ENCODE data around the gene TBKBP1.

Gene TBKBP1

DNA sequence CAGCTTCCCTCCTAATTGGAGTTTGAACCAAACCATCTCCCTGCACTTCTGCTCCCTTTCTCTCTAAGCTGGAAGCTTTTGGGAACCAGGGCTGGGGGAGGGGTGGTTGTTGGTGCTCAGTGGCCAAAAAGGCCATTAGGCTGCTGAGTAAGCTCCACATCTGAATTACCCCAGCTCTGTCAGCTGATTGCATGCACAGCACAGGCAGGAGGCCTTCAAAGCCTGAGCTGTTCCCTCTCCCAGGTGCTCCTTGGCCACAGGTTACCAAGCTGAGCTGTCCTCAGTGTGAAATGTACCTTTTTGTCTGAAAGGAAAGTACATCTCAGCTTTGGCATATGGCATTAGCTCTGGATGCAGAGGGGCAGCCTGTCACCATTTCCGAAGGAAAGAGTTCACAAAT is 6.2 kb upstream of the TBKBP1 start:
- Mint-ChIP-seq H3K9me3 (no peaks in the 10 kb centered on the region), H3K27me3 (no peaks in the 10 kb centered on the region), H3K36me3 (ENCODE audit: low read depth) (peaks cover 38% of the 10 kb centered on the region), H3K4me3 (no peak overlapping the region), H3K27ac (peak overlapping the region; percentile 43), H3K4me1 (ENCODE audit: low read depth) (peaks cover 25% of the 10 kb centered on the region)

DNA sequence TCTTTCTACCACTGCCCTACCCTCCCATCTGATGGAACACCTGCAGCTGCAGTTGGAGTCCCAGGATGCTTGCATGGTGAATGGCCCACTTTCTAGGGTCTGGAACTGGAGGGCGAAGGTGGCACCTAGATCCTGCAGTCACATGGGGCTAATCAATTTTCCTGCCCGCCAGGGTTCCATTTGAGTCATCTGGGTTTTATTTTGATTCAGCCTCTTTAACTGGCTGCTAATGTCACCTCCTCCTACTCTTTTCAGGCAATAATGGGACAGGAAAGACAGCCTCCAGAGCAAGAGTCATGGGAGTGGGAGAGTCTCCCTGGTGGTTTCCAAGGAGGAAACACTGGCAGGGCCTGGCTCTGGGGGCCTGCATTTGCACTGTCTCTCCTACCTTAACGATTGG is 3.8 kb upstream of the TBKBP1 start:
- H3K36me3 Mint-ChIP-seq (ENCODE audit: low read depth), result peaks cover 16% of the 10 kb centered on the region
- H3K9me3 Mint-ChIP-seq, result no peaks in the 10 kb centered on the region
- H3K27me3 Mint-ChIP-seq, result no peaks in the 10 kb centered on the region
- no peak overlapping the region for H3K4me3 Mint-ChIP-seq
- peaks cover 34% of the 10 kb centered on the region for H3K4me1 Mint-ChIP-seq (ENCODE audit: low read depth)
- H3K27ac Mint-ChIP-seq, result no peak overlapping the region

DNA sequence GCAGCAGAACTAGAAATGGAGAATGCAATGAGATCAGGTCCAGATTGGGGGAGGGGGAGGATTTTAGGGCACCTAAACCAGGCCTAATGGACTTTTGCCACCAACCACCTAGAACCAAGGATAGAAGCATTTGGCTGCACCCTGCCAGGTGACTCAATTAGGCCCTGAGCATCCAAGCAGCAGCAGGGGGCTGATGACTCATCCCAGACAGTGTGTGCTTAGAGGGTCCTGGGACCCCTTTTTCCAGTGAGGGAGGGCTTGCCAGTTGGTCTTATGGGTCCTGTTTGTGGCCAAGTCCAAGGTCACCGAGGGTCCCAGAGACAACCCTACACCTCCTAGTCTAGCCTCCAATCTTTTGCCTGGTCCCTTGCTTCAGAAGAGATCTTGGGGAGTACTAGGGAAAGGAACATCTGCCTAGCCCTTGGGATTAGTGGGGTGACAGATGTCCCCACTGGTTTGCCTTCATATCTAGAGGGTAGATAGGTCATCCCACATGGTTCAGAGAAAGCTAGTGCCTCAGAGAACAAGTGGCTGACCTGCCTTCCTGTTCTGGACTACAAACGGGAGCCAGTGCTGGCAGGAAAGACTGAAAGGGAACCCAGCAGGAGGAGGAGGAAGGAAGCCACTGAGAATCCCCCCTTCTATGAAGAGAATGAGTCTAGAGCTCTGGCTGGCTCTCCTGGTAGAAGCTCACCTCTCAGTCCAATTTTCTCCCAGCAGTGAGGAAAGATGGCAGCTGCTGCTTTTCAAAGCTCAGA is 1.6 kb upstream of the TBKBP1 start:
- Mint-ChIP-seq H3K27me3 (no peaks in the 10 kb centered on the region), H3K4me1 (ENCODE audit: low read depth) (peaks cover 54% of the 10 kb centered on the region), H3K9me3 (no peaks in the 10 kb centered on the region), H3K4me3 (peak overlapping the region; percentile 89), H3K27ac (no peak overlapping the region), H3K36me3 (ENCODE audit: low read depth) (peaks cover 2% of the 10 kb centered on the region)

DNA sequence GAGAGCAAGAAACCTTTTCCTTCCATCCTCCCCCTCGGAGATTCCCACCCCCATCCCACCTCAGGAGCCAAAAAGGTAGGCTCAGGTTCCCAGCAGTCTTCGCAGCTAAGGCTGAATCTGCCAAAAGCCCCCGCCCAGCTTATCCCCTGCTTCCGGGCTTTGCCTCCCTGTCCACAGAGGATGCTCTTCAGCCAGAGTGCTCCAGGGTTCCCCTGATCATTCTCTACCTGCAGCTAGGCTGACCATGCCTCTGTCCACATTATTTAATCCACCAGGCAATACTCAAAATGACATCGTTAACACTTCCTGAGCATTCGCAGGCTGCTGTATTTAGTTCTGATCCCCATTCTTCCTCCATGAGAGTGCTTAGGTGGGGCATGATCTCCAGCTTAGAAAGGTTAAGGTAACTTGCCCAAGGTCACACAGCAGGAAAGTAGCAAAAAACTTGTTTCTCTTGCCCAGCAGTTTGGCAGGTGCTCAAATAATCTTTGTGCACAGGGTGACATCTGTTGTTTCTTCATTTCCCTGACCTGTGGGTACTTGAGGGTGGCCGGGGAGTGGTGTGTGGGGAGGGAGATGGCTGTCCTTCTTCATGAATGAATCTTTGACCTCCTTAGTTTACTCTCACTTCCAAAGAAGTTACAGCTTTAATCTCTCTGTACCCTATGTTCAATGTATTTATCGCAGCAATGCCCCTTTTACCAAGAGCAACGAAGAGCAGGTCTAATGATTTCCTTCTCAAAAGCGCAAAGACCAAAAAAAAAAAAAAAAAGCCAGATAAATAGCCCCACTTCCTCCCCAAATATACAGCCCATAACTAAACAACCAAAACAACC is 848 bp upstream of the TBKBP1 start:
- Mint-ChIP-seq H3K36me3 (ENCODE audit: low read depth) (peaks cover 4% of the 10 kb centered on the region), H3K9me3 (no peaks in the 10 kb centered on the region), H3K4me3 (peak overlapping the region; percentile 89), H3K4me1 (ENCODE audit: low read depth) (peaks cover 61% of the 10 kb centered on the region), H3K27me3 (no peaks in the 10 kb centered on the region), H3K27ac (peak overlapping the region; percentile 93)

DNA sequence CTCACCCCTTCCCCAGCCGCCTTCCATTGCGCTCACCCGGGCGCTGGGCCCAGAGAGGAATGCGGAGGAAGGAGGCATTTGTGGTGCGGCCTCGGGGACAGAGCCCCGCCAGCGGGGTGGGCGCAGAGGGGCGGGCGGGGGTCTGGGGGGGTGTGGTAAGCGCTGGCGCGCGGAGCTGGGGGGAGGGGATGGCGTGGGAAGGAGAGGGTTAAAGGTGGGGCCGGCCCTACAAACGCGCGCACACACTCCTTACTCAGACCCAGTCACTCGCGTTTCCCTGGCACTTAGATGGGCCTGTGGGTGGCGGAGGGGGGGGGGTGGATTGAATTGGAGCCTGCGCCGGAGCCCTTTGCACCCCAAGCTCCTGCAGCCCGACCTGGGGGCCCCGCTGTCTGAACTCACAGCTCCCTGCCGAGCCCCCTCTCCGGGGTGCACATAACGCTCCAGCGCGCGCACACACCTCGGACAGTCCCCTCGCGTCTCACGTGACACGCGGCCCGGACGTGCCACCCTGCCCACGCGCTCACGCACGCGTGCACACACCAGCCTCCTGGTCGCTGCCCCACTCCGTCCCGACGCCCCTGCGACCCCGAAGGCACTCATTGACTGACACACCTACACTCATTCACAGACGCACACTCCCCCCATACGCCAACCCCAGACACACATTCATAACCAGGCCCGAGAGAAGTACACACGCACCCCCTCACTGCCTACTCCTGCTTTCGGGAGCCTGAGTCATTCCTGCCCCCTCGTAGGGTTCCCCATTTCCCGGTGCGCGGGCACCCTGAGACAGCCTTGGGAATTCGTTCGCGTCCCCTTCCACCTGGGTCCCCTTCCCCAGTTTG is 844 bp downstream of the TBKBP1 start:
- H3K9me3 Mint-ChIP-seq, result no peaks in the 10 kb centered on the region
- no peaks in the 10 kb centered on the region for H3K27me3 Mint-ChIP-seq
- H3K36me3 Mint-ChIP-seq (ENCODE audit: low read depth), result peaks cover 4% of the 10 kb centered on the region
- H3K4me1 Mint-ChIP-seq (ENCODE audit: low read depth), result peaks cover 76% of the 10 kb centered on the region
- peak overlapping the region; percentile 80 for H3K4me3 Mint-ChIP-seq
- H3K27ac Mint-ChIP-seq, result peak overlapping the region; percentile 86

DNA sequence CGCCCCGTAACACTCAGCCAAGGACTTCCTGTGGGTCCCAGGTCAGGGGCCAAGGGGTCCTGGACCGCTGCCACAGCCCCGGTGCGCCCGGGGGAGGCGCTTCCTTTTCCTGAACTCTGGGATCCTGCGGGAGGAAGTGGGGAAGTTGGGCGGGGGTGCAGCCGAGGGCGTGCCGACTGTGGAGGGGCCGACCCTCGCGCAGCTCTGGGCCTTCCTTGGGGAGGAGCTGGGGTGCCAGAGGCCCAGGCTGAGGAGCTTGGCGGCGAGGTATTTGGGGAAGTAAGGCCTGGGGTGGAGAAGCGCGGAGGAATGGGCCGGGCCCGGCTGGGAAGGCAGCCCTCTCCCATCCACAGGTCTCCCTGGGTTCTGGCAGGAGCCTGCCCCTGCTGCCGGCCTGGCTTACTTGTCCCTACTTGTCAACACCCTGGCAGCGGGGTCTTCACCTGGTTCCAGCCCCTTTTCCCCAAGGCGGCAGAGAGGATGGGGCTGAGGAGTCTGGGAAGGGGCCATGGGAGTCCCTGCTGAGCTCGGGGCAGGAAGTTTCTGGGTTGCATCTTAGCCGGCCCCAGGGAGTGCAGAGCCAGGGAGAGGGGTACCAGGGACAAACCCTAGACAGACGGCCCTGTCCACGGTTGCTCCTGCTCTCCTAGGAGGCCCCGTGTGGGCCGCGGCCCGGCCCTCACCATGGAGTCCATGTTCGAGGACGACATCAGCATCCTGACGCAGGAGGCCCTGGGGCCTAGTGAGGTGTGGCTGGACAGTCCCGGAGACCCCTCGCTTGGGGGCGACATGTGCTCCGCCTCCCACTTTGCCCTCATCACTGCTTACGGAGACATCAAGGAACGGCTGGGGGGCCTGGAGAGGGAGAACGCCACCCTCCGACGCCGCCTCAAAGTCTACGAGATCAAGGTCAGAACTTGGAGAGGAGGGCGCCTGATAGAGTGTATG is 1.7 kb downstream of the TBKBP1 start:
- Mint-ChIP-seq H3K4me3 (peak overlapping the region; percentile 80), H3K27ac (peak overlapping the region; percentile 86), H3K36me3 (ENCODE audit: low read depth) (peaks cover 4% of the 10 kb centered on the region), H3K4me1 (ENCODE audit: low read depth) (peaks cover 73% of the 10 kb centered on the region), H3K9me3 (no peaks in the 10 kb centered on the region), H3K27me3 (no peaks in the 10 kb centered on the region)

DNA sequence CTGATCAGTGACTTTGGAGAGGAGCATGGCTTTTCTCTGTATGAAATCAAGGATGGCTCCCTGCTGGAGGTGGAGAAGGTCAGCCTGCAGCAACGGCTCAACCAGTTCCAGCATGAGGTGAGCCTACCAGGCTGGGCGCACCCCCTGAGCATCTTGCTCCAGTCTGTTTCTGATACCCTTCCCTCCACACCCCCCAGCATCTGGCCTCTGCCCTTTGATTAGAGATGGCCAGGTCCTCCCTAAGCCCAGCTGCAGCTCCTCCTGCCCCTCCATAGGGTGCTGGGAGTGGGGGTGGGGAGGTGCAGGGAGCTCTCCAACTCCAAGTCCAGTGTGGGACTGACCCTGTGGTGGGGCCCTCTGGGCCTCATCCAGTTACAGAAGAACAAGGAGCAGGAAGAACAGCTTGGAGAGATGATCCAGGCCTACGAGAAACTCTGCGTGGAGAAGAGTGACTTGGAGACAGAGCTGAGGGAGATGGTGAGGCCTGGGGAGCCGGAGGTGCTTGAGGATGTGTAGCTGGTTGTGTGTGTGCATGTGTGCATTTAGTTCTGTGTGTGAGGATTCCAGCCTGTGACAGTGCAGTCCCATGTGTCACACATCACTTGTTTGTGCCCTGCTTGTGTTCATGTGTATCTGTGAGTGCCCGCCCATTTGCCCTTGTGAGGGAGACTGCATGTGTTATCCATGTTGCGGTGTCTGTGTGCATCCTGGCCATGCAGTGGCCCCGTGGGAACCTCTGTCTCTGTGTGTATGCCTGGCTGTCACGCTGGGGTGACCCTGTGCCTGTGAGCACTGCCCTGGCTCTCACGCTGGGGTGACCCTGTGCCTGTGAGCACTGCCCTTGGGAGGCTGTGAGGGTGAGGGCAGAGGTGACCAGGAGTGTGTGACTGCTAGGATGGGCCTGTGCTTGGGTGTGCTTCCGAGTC is 3.0 kb downstream of the TBKBP1 start:
- Mint-ChIP-seq H3K9me3 (no peaks in the 10 kb centered on the region), H3K4me1 (ENCODE audit: low read depth) (peaks cover 77% of the 10 kb centered on the region), H3K4me3 (peak overlapping the region; percentile 41)

DNA sequence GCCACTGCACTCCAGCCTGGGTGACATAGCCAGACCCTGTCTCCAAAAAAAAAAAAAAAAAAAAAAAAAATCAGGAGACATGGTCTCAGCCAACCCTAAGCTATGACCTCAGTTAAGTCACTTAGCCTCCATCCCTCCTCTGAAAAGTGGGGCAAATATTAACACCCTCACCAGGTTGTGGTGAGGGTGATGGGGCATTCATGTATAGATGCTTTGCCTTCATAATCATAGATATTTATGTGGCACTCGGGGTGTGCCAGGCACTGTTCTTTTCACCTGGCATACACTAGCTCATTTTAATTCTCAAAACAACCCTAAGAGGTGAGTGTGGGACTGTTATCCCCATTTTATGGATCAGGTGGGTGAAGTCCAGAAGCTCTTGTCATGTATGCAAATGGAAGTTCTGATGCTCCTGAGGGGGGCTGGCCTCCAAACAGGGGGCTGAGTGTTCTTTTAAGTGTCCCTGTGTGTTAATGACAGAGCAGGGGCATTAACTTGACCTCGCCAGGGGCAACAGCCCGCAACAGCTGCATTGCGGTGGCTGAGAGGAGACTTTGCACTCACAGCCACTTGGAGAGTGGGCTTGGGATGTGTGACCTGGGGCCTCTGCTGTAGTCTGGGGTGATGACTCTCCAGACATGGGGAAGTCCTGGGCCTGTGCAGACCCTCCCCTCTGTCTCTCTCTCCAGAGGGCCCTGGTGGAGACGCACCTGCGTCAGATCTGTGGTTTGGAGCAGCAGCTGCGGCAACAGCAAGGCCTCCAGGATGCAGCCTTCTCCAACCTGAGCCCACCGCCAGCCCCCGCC is 4.1 kb downstream of the TBKBP1 start:
- H3K9me3 Mint-ChIP-seq, result no peaks in the 10 kb centered on the region
- H3K27me3 Mint-ChIP-seq, result no peaks in the 10 kb centered on the region
- H3K27ac Mint-ChIP-seq, result no peak overlapping the region
- no peak overlapping the region for H3K4me3 Mint-ChIP-seq
- H3K4me1 Mint-ChIP-seq (ENCODE audit: low read depth), result peaks cover 76% of the 10 kb centered on the region
- peaks cover 4% of the 10 kb centered on the region for H3K36me3 Mint-ChIP-seq (ENCODE audit: low read depth)

More for the DNA sequence above, 3.0 kb downstream of the TBKBP1 start:
- H3K36me3 Mint-ChIP-seq (ENCODE audit: low read depth), result peaks cover 4% of the 10 kb centered on the region
- no peaks in the 10 kb centered on the region for H3K27me3 Mint-ChIP-seq
- peak overlapping the region; percentile 62 for H3K27ac Mint-ChIP-seq

DNA sequence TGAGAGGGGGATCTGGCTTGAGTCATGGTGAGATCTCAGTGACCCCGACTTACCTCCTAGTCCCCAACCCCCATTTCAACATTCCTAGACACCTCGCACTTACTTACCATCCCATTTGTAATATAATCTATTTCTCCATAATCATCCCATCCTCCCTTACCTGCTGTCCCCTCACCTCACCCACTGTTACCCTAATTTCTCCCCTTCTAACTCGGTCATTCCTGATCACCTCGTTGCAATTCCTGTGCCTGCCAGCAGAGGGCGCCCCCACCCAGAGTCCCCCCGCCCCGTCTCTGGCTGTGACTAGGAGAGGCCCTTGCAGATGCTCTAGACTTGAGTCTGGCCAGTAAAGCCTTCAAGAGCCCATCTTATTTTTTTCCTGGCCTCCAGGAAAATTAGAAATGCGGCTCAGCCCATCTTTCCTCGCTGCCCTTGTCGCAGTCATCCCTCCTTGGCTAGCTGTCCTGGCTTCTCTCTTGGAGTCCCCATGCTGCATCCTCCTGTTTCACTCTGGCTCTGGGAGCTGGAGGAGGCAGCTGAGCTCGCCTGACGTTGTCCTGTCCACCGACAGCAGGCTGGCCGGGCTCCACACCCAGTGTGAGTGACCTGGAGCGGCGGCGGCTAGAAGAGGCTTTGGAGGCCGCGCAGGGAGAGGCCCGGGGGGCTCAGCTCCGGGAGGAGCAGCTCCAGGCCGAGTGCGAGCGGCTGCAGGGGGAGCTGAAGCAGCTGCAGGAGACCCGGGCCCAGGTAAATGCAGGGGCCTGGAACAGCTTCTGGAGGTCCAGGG is 5.0 kb downstream of the TBKBP1 start:
- H3K36me3 Mint-ChIP-seq (ENCODE audit: low read depth), result peaks cover 9% of the 10 kb centered on the region

DNA sequence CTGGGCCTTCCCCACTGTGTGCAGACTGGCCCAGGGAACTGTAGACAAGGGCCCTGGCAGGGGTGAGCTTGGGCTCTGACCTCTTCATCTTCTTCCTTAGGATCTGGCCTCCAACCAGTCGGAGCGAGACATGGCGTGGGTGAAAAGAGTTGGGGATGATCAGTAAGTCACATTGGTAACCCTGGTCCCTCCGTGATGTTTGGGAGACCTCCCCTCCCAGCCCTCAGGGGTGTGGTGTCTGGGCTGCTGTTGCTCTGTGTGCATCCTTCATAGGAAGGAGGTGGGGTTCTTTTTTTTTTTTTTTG is 5.5 kb downstream of the TBKBP1 start:
- Mint-ChIP-seq H3K27ac (peak overlapping the region; percentile 6), H3K4me3 (peak overlapping the region; percentile 1), H3K4me1 (ENCODE audit: low read depth) (peaks cover 85% of the 10 kb centered on the region)

More for the DNA sequence above, 5.0 kb downstream of the TBKBP1 start:
- H3K4me1 Mint-ChIP-seq (ENCODE audit: low read depth), result peaks cover 80% of the 10 kb centered on the region
- peak overlapping the region; percentile 2 for H3K27ac Mint-ChIP-seq
- H3K4me3 Mint-ChIP-seq, result no peak overlapping the region
- no peaks in the 10 kb centered on the region for H3K27me3 Mint-ChIP-seq
- no peaks in the 10 kb centered on the region for H3K9me3 Mint-ChIP-seq

DNA sequence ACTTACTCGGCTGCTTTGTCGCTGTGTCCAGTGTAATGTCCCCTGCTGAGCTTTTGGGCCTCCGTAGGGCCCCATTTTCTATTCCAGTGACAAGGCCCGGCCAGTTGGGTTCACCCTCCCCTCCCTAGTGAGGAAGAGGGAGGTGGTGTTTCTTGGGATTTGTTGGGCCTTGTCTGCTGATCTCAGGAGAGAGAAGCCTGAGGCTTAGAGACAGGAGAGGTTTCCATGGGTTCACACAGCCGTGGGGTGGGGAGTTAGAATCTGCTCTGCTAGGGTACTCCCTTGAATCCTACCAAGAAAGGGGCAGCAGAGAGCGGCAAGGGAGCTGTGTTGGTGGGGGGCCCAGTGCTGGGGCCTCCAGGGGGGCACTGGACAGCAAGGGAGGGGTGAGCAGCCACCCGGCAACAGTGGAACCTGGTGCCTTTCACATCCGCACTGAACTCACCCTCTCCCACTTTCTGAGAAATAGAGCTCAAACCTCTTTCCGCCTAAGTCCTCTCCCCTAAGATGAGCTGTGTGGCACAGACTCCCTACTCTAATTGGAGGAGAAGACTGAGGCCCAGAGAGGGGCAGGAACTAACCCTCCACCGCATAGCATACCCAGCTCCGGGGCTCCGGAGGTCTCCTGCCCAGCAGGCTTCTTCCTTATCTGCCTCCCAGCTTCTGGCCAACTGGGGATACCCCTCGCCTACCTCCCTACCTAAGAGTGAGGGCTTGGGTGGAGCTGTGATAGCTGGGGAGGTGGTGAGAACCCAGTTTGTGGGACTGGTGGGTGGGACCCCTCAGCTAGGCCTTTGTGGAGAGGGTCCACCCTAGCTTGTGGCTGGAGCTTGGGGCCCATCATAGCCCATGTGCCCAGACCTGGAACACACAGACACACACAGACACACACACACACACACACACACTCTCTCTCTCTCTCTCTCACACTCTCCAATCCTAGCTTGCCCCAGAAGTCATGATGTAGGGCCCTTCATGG is 6.8 kb downstream of the TBKBP1 start:
- Mint-ChIP-seq H3K27me3 (no peaks in the 10 kb centered on the region), H3K4me1 (ENCODE audit: low read depth) (peaks cover 88% of the 10 kb centered on the region), H3K4me3 (peak overlapping the region; percentile 62), H3K9me3 (no peaks in the 10 kb centered on the region), H3K36me3 (ENCODE audit: low read depth) (peaks cover 9% of the 10 kb centered on the region), H3K27ac (peak overlapping the region; percentile 83)

More for the DNA sequence above, 5.5 kb downstream of the TBKBP1 start:
- Mint-ChIP-seq H3K36me3 (ENCODE audit: low read depth) (peaks cover 9% of the 10 kb centered on the region), H3K27me3 (no peaks in the 10 kb centered on the region), H3K9me3 (no peaks in the 10 kb centered on the region)

Measured in stimulated activated naive CD8-positive, alpha-beta T cell treated with anti-CD3 and anti-CD28 coated beads, Interleukin-15, Interleukin-2, amounts not matched to agents 100 ng/mL and 50 ng/mL, for 24 hours (primary cell).